M059J (cell line): ENCODE measurements around the gene HNRNPUL1. TPM values are rescaled to one million over a fixed set of nuclear protein-coding genes. Genes with fewer than 3 reads are reported as not detected.
A peak's percentile ranks its signal among the peaks of the same experiment; 100 is the strongest.
"Not testable (repeated sequence)": the region's sequence is repeated elsewhere in the genome, so short reads cannot be mapped to it uniquely, and the experiment has no call there.

ENCODE experiments used
- DNase-seq: peaks from one replicate; pipeline ENCODE4 v3.0.0-alpha.2; 2012; ENCODE audit warnings: low read depth
- total RNA-seq: library from RNA; depleted of rRNA; stranded (reverse); fragments of >200 nt; shearing (Covaris generic); gene quantifications from 2 replicates; pipeline ENCODE4 v1.2.3, GENCODE V29; 2014

The HNRNPUL1 gene
- total RNA-seq, 1 experiment from 2014 or later, result 143 TPM

- DNase-seq, result no peak
Observed at GRCh38 chr19:41276231-41276630, 12.1 kb downstream of the HNRNPUL1 start.

GRCh38 chr19:41278478-41278877, 14.3 kb downstream of the HNRNPUL1 start:
- no peak for DNase-seq

- DNase-seq, result no peak
Observed at GRCh38 chr19:41288673-41289530, 24.7 kb downstream of the HNRNPUL1 start.

- DNase-seq, result not testable (repeated sequence)
Observed at GRCh38 chr19:41289814-41290213, 25.6 kb downstream of the HNRNPUL1 start.

- DNase-seq, result no peak
Observed at GRCh38 chr19:41294393-41294792, 30.2 kb downstream of the HNRNPUL1 start.

- no peak for DNase-seq
Observed at GRCh38 chr19:41295499-41295898, 31.3 kb downstream of the HNRNPUL1 start.

GRCh38 chr19:41296433-41296871, 32.3 kb downstream of the HNRNPUL1 start:
- peak; percentile 59 for DNase-seq

- no peak for DNase-seq
Observed at GRCh38 chr19:41297628-41298347, 33.6 kb downstream of the HNRNPUL1 start.

- DNase-seq, result peak; percentile 75
Observed at GRCh38 chr19:41298348-41298964, 34.3 kb downstream of the HNRNPUL1 start.

- no peak for DNase-seq
Observed at GRCh38 chr19:41299046-41299754, 35.0 kb downstream of the HNRNPUL1 start.

GRCh38 chr19:41299755-41300089, 35.5 kb downstream of the HNRNPUL1 start:
- peak; percentile 43 for DNase-seq

- DNase-seq, result no peak
Observed at GRCh38 chr19:41300555-41300954, 36.4 kb downstream of the HNRNPUL1 start.

GRCh38 chr19:41302624-41303351, 38.6 kb downstream of the HNRNPUL1 start:
- DNase-seq, result no peak

- DNase-seq, result no peak
Observed at GRCh38 chr19:41303954-41304353, 39.8 kb downstream of the HNRNPUL1 start.

GRCh38 chr19:41304706-41305483, 40.7 kb downstream of the HNRNPUL1 start:
- DNase-seq, result no peak

- no peak for DNase-seq
Observed at GRCh38 chr19:41305927-41306793, 42.0 kb downstream of the HNRNPUL1 start.

GRCh38 chr19:41307090-41307875, 43.1 kb downstream of the HNRNPUL1 start:
- no peak for DNase-seq

GRCh38 chr19:41307954-41308449, 43.8 kb downstream of the HNRNPUL1 start:
- no peak for DNase-seq
